Ascending aorta (tissue), 2 donors: ENCODE data around the gene TAF1L. TPM values are rescaled to one million over a fixed set of nuclear protein-coding genes. Genes with fewer than 3 reads are reported as not detected.
A peak's percentile ranks its signal among the peaks of the same experiment; 100 is the strongest.

Experiments used
- DNase-seq, 2 donors: peaks; one replicate each; pipeline ENCODE4 v3.0.0-alpha.2; 2019; ENCODE audit warnings: low spot score in 2 of 2
- H3K27ac ChIP-seq, 2 donors: fragments of 200-600 bp; sonication (generic); one replicate each; pipeline ENCODE4 v1.5.1; 2016 to 2017; ENCODE audit warnings: mild to moderate bottlenecking in 1 of 2
- H3K27me3 ChIP-seq: fragments of 200-600 bp; sonication (generic); one replicate; pipeline ENCODE4 v1.5.1; 2017
- H3K36me3 ChIP-seq, 2 donors: fragments of 200-600 bp; sonication (generic); one replicate each; pipeline ENCODE4 v1.5.1; 2016
- H3K4me1 ChIP-seq, 2 donors: fragments of 200-600 bp; sonication (generic); one replicate each; pipeline ENCODE4 v1.5.1; 2016 to 2017; ENCODE audit warnings: mild to moderate bottlenecking in 1 of 2
- H3K4me3 ChIP-seq, 2 donors: fragments of 200-600 bp; sonication (generic); one replicate each; pipeline ENCODE4 v1.5.1; 2016 to 2017; ENCODE audit warnings: mild to moderate bottlenecking in 1 of 2
- H3K9me3 ChIP-seq, 2 donors: fragments of 200-600 bp; sonication (generic); one replicate each; pipeline ENCODE4 v1.5.1; 2016
- CTCF ChIP-seq, 3 experiments: fragments of 200-600 bp in 2 of 3; fragments of 450-650 bp in 1 of 3; sonication (generic) in 2 of 3; IDR thresholded peaks; one replicate each; pipeline ENCODE4 v1.5.1; 2016 to 2019; ENCODE audit warnings: antibody characterized with exemption in 3 of 3, mild to moderate bottlenecking in 1 of 3, moderate library complexity in 1 of 3
- intact Hi-C: fragments of 100-400 bp; cut with DNase I; formaldehyde crosslinking; loops from one replicate; pipeline ENCODE4 v1.15.1; 2023
- total RNA-seq: library from RNA; depleted of rRNA; stranded (reverse); fragments of >200 nt; gene quantifications from one replicate; pipeline ENCODE4 v1.1.0, GENCODE V29; 2016

Gene TAF1L
- total RNA-seq, 1 donor from 2014 or later: not detected

GRCh38 chr9:32587901-32588300, 47.6 kb downstream of the TAF1L start:
- Histone ChIP-seq H3K4me1 (no peaks in the 10 kb centered on the region), H3K9me3 (no peaks in the 10 kb centered on the region), H3K36me3 (no peaks in the 10 kb centered on the region), H3K4me3 (no peak overlapping the region), H3K27me3 (no peaks in the 10 kb centered on the region), H3K27ac (no peak overlapping the region)
- DNase-seq: no peak
- intact Hi-C loops: no loop called here
- TF ChIP-seq CTCF (IDR thresholded peaks at IDR 0.05): no peak

GRCh38 chr9:32584784-32585183, 50.7 kb downstream of the TAF1L start:
- Histone ChIP-seq H3K27ac (no peak overlapping the region), H3K4me1 (no peaks in the 10 kb centered on the region), H3K36me3 (no peaks in the 10 kb centered on the region), H3K4me3 (no peak overlapping the region), H3K27me3 (no peaks in the 10 kb centered on the region), H3K9me3 (no peaks in the 10 kb centered on the region)
- intact Hi-C loops: no loop called here
- no peak for DNase-seq
- no peak for TF ChIP-seq CTCF (IDR thresholded peaks at IDR 0.05)

DNA sequence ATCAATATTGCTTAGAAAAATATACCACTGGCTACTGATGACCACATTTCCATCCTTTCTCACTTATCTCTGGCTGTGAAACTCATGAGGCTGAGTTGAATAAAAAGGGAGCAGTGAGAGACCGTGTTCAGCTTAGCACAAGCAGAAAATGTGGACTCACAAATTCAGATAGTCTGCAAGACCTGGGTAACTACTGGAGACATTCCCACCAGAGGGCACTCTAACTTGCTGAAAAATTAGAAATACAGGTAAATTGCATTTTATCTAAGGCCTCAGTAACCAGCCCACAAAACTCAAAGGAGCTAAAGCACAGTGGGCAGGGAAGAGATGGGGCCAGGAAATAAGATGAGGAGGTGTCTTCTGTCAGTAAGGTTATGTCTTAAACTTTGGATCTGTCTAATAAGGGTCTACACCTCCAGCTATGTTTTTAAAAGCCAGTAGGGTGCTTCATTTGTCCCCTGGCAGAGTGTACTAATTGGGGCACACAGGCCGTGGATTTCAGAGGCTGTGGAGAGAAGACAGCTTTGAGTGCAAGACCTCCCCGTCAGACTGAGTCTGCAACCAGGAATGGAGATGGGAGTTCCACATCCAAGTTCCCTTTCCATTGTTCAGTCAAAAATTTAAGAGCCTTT, 53.8 kb downstream of the TAF1L start:
- DNase-seq: no peak
- TF ChIP-seq CTCF (IDR thresholded peaks at IDR 0.05): peak in 2 of 3 experiments; percentile 25 to 39
- H3K4me3 ChIP-seq: no peak overlapping the region
- no peaks in the 10 kb centered on the region for H3K4me1 ChIP-seq
- no peaks in the 10 kb centered on the region for H3K27me3 ChIP-seq
- intact Hi-C loops: loop anchor here (2.0 kb wide), 1 partner anchor 387 kb away; no protein-coding TSS in a partner anchor
- no peaks in the 10 kb centered on the region for H3K9me3 ChIP-seq
- H3K27ac ChIP-seq: no peak overlapping the region
- H3K36me3 ChIP-seq: no peaks in the 10 kb centered on the region

- DNase-seq: no peak
- no peaks in the 10 kb centered on the region for H3K9me3 ChIP-seq
- no peak overlapping the region for H3K27ac ChIP-seq
- intact Hi-C loops: loop anchor here (2.0 kb wide), 1 partner anchor 388 kb away; no protein-coding TSS in a partner anchor
- no peaks in the 10 kb centered on the region for H3K4me1 ChIP-seq
- no peaks in the 10 kb centered on the region for H3K36me3 ChIP-seq
- no peaks in the 10 kb centered on the region for H3K27me3 ChIP-seq
- H3K4me3 ChIP-seq: no peak overlapping the region
- TF ChIP-seq CTCF (IDR thresholded peaks at IDR 0.05): no peak
Observed at GRCh38 chr9:32580631-32581300, 54.7 kb downstream of the TAF1L start.

- H3K4me3 ChIP-seq: peak overlapping the region in 1 of 2 donors; percentile 54
- intact Hi-C loops: loop anchor here (1.0 to 5.0 kb wide), 3 partner anchors 148 to 389 kb away; no protein-coding TSS in a partner anchor
- no peak overlapping the region for H3K27ac ChIP-seq
- peak; percentile 60 to 90 (median 87) for TF ChIP-seq CTCF (IDR thresholded peaks at IDR 0.05)
- H3K9me3 ChIP-seq: no peaks in the 10 kb centered on the region
- no peaks in the 10 kb centered on the region for H3K27me3 ChIP-seq
- H3K4me1 ChIP-seq: no peaks in the 10 kb centered on the region
- no peaks in the 10 kb centered on the region for H3K36me3 ChIP-seq
- peak in 1 of 2 donors; percentile 84 for DNase-seq
Observed at GRCh38 chr9:32579706-32580331, 55.6 kb downstream of the TAF1L start.

Other genes starting within 250 kb of the TAF1L start
- 1.9 TPM for gene RIGI, start 109.5 kb downstream of the TAF1L start, total RNA-seq
- gene SMIM27, start 83.3 kb downstream of the TAF1L start, total RNA-seq: 0.32 TPM
- 5.2 TPM for gene TOPORS, start 83.1 kb downstream of the TAF1L start, total RNA-seq
- 22.2 TPM for gene NDUFB6, start 62.5 kb downstream of the TAF1L start, total RNA-seq
- 0.75 TPM for gene TMEM215, start 147.9 kb upstream of the TAF1L start, total RNA-seq